Esophagus squamous epithelium (tissue), 5 donors: Measurements from ENCODE around the gene RELN. TPM values are rescaled to one million over a fixed set of nuclear protein-coding genes. Genes with fewer than 3 reads are reported as not detected.

Experiments
- DNase-seq: peaks from one replicate; lab custom pipeline; 2025; lab: John Stamatoyannopoulos, UW
- H3K27ac ChIP-seq, 4 donors: fragments of 200-600 bp; sonication (generic); one replicate each; pipeline ENCODE4 v1.5.1; 2016 to 2019; ENCODE audit warnings: mild to moderate bottlenecking in 1 of 4
- H3K27me3 ChIP-seq, 4 donors: fragments of 200-600 bp; sonication (generic); 1 replicate in 3 of 4; 2 replicates in 1 of 4; pipeline versions ENCODE4 v1.5.1 to v1.6.0; 2017 to 2021; ENCODE audit warnings: antibody characterized with exemption in 1 of 4
- H3K36me3 ChIP-seq, 3 donors: fragments of 200-600 bp; sonication (generic); one replicate each; pipeline ENCODE4 v1.5.1; 2016 to 2019
- H3K4me1 ChIP-seq, 3 donors: fragments of 200-600 bp; sonication (generic); one replicate each; pipeline ENCODE4 v1.5.1; 2017 to 2019
- H3K4me3 ChIP-seq, 4 donors: fragments of 200-600 bp; sonication (generic); 1 replicate in 3 of 4; 2 replicates in 1 of 4; pipeline ENCODE4 v1.5.1; 2016 to 2019; ENCODE audit warnings: mild to moderate bottlenecking in 2 of 4, moderate library complexity in 1 of 4
- H3K9me3 ChIP-seq, 3 donors: fragments of 200-600 bp; sonication (generic); one replicate each; pipeline ENCODE4 v1.5.1; 2016 to 2019
- POLR2A ChIP-seq, 4 donors: fragments of 450-650 bp; IDR thresholded peaks; one replicate each; pipeline ENCODE4 v1.6.1; 2017; ENCODE audit warnings: antibody characterized with exemption in 4 of 4, mild to moderate bottlenecking in 4 of 4, moderate library complexity in 3 of 4
- WGBS, 2 donors: methylation state at CpG; one replicate each; pipeline ENCODE4 v1.1.5; 2018; 5-methylcytosine and 5-hydroxymethylcytosine counted together
- intact Hi-C: fragments of 100-400 bp; cut with DNase I; formaldehyde crosslinking; loops from one replicate; pipeline ENCODE4 v1.15.0; 2022
- total RNA-seq, 4 donors: library from RNA; depleted of rRNA; stranded (reverse); fragments of >200 nt; gene quantifications; one replicate each; pipeline ENCODE4 v1.1.0, GENCODE V29; 2016
- TF ChIP-seq, protein P1 (sequence below), 6 experiments: fragments of 450-650 bp in 4 of 6; fragments of 200-600 bp in 2 of 6; sonication (generic) in 2 of 6; IDR thresholded peaks; one replicate each; pipeline ENCODE4 v1.5.1; 2016 to 2019; ENCODE audit warnings: antibody characterized with exemption in 6 of 6, mild to moderate bottlenecking in 4 of 6, moderate library complexity in 4 of 6
- donor health status: DM: yes; HTN: yes; CAD: no.

The RELN gene
- total RNA-seq, 4 donors from 2014 or later, result 0.68 to 6.5 (median 1.00) TPM

DNA sequence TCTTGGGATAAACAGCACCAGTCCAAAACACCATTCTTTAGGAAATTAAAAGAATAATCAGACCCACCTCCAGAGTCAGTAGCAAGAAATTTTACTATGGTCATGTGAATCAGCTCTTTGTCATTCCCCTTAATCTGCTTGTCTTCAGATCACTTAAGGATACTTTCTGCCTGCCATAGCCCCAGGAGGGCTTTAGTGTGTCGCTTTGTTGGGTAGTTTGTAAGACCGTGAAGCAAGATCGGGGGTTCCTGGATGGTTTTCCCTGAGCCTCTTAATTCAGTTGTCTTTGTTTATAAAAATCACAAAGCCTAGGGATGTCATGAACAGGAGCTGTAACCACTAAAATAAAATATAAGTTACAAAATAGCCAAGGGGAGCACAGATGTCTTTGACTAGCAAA, 223.6 kb downstream of the RELN start:
- Histone ChIP-seq H3K4me1 (no peaks in the 10 kb centered on the region), H3K27me3 (no peaks in the 10 kb centered on the region), H3K27ac (no peak overlapping the region), H3K9me3 (no peaks in the 10 kb centered on the region), H3K36me3 (no peaks in the 10 kb centered on the region), H3K4me3 (no peak overlapping the region)
- TF ChIP-seq, protein P1, sequence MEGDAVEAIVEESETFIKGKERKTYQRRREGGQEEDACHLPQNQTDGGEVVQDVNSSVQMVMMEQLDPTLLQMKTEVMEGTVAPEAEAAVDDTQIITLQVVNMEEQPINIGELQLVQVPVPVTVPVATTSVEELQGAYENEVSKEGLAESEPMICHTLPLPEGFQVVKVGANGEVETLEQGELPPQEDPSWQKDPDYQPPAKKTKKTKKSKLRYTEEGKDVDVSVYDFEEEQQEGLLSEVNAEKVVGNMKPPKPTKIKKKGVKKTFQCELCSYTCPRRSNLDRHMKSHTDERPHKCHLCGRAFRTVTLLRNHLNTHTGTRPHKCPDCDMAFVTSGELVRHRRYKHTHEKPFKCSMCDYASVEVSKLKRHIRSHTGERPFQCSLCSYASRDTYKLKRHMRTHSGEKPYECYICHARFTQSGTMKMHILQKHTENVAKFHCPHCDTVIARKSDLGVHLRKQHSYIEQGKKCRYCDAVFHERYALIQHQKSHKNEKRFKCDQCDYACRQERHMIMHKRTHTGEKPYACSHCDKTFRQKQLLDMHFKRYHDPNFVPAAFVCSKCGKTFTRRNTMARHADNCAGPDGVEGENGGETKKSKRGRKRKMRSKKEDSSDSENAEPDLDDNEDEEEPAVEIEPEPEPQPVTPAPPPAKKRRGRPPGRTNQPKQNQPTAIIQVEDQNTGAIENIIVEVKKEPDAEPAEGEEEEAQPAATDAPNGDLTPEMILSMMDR (IDR thresholded peaks at IDR 0.05), result no peak
- TF ChIP-seq POLR2A (IDR thresholded peaks at IDR 0.05), result no peak
- no peak for DNase-seq
- WGBS, 2 donors, result 30 to 37% methylated on average over 3 of the region's 3 CpGs
- intact Hi-C loops, result no loop called here

DNA sequence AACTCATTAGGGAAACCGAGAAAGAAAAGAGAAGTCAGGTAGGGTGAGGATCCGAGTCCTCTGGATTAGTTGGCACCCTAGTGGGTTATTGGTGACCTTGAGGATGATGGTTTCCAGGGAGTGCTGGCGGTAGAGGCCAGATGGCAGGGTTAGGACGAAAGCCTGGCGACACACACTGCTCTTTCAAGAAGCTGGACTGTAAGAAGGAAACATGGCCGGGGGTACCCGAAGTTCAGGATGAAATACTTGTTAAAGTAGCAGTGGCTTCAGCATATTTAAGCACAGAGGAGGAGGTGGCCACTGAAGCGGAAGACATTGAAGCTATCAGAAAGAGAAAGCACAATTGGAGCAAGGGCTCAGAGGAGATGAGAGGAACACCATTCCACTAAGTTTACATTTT, 224.6 kb downstream of the RELN start:
- Histone ChIP-seq H3K4me3 (no peak overlapping the region), H3K36me3 (no peaks in the 10 kb centered on the region), H3K4me1 (no peaks in the 10 kb centered on the region), H3K27me3 (no peaks in the 10 kb centered on the region), H3K9me3 (no peaks in the 10 kb centered on the region), H3K27ac (no peak overlapping the region)
- DNase-seq, result no peak
- TF ChIP-seq, protein P1 (IDR thresholded peaks at IDR 0.05), result no peak
- no peak for TF ChIP-seq POLR2A (IDR thresholded peaks at IDR 0.05)
- intact Hi-C loops, result no loop called here
- 81 to 84% methylated on average over 8 of the region's 8 CpGs for WGBS, 2 donors

DNA sequence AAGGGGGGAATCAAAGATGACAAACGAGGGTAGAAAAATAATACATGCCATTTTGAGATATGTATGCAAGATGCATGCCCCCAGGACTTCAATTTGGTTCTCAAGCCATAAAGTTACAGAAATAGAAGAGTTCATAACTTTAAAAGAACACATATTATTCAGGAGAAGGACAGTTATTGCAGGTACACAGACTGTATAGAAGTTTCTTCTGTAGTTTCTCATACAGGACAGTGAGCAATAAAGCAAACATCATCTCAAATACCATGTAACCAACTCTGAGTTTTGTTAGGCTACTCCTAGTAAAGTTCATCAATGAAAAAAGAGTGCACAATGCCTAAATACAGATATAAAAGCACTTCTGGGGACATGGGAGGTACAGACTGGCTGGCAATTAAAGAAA, 226.6 kb downstream of the RELN start:
- no peaks in the 10 kb centered on the region for H3K4me1 ChIP-seq
- no peak for DNase-seq
- H3K36me3 ChIP-seq, result no peaks in the 10 kb centered on the region
- no peaks in the 10 kb centered on the region for H3K9me3 ChIP-seq
- H3K27me3 ChIP-seq, result no peaks in the 10 kb centered on the region
- no peak for TF ChIP-seq POLR2A (IDR thresholded peaks at IDR 0.05)
- TF ChIP-seq, protein P1 (IDR thresholded peaks at IDR 0.05), result no peak
- intact Hi-C loops, result no loop called here
- WGBS, 2 donors, result 33 to 40% methylated on average over 1 of the region's 1 CpG
- H3K27ac ChIP-seq, result no peak overlapping the region
- H3K4me3 ChIP-seq, result no peak overlapping the region

DNA sequence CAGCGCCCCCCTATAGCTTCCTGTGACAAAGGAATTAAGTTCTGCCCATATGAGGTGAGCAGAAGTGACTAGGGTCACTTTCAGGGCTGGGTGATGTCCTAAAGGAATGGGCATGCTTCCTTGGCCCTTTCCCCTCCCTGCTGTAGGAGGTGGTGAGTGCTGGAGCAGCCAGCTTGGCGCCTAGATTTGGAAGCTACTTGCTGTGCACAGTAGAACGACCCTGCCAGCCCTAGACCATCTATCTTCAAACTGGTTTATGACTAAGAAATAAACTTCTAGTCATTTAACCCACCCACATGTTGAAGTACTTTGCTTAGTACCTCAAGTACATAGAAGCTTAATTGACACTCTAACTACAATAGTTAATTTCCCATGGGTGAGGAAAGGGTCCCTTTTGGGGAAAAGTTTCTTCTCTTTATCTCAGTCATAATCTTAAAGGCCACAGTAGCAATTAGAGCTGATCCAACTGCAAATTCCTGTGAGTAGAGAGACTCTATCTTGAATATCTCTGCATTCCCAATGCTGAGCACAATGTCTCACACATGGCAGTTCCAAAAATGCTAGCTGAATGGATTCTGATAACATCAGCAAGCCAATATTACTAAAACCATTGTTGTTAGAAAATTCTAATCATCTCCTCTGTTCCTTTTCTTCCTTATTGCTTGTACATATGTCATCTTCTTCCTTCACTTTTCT, 227.2 kb downstream of the RELN start:
- H3K4me1 ChIP-seq, result no peaks in the 10 kb centered on the region
- no peak overlapping the region for H3K4me3 ChIP-seq
- no peaks in the 10 kb centered on the region for H3K36me3 ChIP-seq
- no peaks in the 10 kb centered on the region for H3K27me3 ChIP-seq
- 21 to 60% methylated on average over 2 to 3 of the region's 3 CpGs for WGBS, 2 donors
- no peak overlapping the region for H3K27ac ChIP-seq
- H3K9me3 ChIP-seq, result no peaks in the 10 kb centered on the region
- no peak for TF ChIP-seq POLR2A (IDR thresholded peaks at IDR 0.05)
- TF ChIP-seq, protein P1 (IDR thresholded peaks at IDR 0.05), result no peak
- intact Hi-C loops, result no loop called here
- DNase-seq, result no peak

DNA sequence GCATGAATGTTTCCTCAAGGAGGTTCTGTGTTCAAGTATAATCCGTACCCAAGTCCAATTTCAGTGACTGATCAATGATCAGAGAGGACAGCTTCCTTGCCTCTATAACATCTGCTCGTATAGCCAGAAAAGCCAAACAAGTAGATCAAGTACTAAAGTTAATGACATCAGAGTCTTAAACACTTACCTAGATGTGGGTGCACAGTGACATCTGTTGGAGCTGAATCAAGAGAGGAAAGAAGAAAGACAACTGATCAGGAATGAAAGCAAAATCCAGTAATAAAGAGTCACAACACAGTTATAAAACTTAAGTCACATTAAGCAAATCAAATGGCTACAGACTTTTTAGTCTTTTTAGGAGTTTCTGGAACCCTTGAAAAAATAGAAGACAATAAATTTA, 236.5 kb downstream of the RELN start:
- Histone ChIP-seq H3K27ac (no peak overlapping the region), H3K4me3 (no peak overlapping the region), H3K27me3 (no peaks in the 10 kb centered on the region), H3K4me1 (no peaks in the 10 kb centered on the region), H3K36me3 (no peaks in the 10 kb centered on the region), H3K9me3 (no peaks in the 10 kb centered on the region)
- intact Hi-C loops, result no loop called here
- no peak for DNase-seq
- TF ChIP-seq, protein P1 (IDR thresholded peaks at IDR 0.05), result no peak
- TF ChIP-seq POLR2A (IDR thresholded peaks at IDR 0.05), result no peak
- WGBS, 2 donors, result 46 to 71% methylated on average over 2 of the region's 2 CpGs
